GM12878 (cell line): ENCODE measurements around the gene DNAJC12. TPM values are rescaled to one million over a fixed set of nuclear protein-coding genes. Genes with fewer than 3 reads are reported as not detected.

ENCODE experiments used
- ATAC-seq: fragments of 200-7000 bp; cut with Tn5 transposase; 3 replicates; pipeline ENCODE4 v1.9.1; 2020; ENCODE audit warnings: mild to moderate bottlenecking, moderate library complexity
- BruUV-seq: library from RNA; stranded (reverse); fragments of 400-500 nt; replicated peaks from 2 replicates; lab custom pipeline; 2021; lab: Mats Ljungman, UMichigan
- CTCF ChIA-PET: fragments of 300-600 bp; sonication (Branson Sonifier 250); formaldehyde crosslinking; extraction: SDS; loops from one replicate; lab custom pipeline; 2021; ENCODE audit warnings: inconsistent platforms; lab: Yijun Ruan, JAX
- POLR2A ChIA-PET: fragments of 350-600 bp; formaldehyde crosslinking; extraction: SDS; loops from one replicate; lab custom pipeline; 2021; ENCODE audit warnings: inconsistent platforms; lab: Charles Lee
- RAD21 ChIA-PET: fragments of 300-600 bp; sonication (Branson Sonifier 250); formaldehyde crosslinking; loops from one replicate; lab custom pipeline; 2023; ENCODE audit warnings: antibody characterized with exemption; ENCODE audit not compliant: unreplicated experiment; lab: Charles Lee
- SMC1A ChIA-PET: fragments of 300-600 bp; sonication (Branson Sonifier 250); formaldehyde crosslinking; loops from one replicate; lab custom pipeline; 2023; ENCODE audit not compliant: unreplicated experiment, uncharacterized antibody; lab: Charles Lee
- DNase-seq: peaks from one replicate; pipeline ENCODE4 v3.0.0-alpha.2; 2011; ENCODE audit warnings: low read depth, low spot score
- FAIRE-seq: peaks from 3 replicates; lab custom pipeline; 2011; peaks lifted over from hg19 to GRCh38; lab: Jason Lieb, UNC
- H2AFZ ChIP-seq: 2 replicates; pipeline ENCODE4 v1.6.0; 2011; ENCODE audit warnings: low read depth, low read length, control low read depth; ENCODE audit not compliant: control insufficient read depth
- H3K27ac ChIP-seq: 2 replicates; pipeline ENCODE4 v1.5.1; 2011; ENCODE audit warnings: control low read depth; ENCODE audit not compliant: control insufficient read depth, insufficient read depth
- H3K27me3 ChIP-seq, 2 experiments: replicated peaks in 1 of 2; 2 replicates each; pipeline versions ENCODE4 v1.6.0 to v1.6.1; 2011; ENCODE audit warnings: low read length in 1 of 2; ENCODE audit not compliant: control insufficient read depth in 2 of 2, insufficient read depth in 2 of 2
- H3K36me3 ChIP-seq, 2 experiments: 2 replicates each; pipeline ENCODE4 v1.5.1; 2011; ENCODE audit warnings: low read length in 1 of 2; ENCODE audit not compliant: control insufficient read depth in 2 of 2, insufficient read depth in 2 of 2
- H3K4me1 ChIP-seq: 2 replicates; pipeline ENCODE4 v1.6.1; 2011; ENCODE audit warnings: mild to moderate bottlenecking, low read length, moderate library complexity, mixed read lengths; ENCODE audit not compliant: control insufficient read depth, insufficient read depth
- H3K4me2 ChIP-seq: 2 replicates; pipeline ENCODE4 v1.6.0; 2011; ENCODE audit warnings: control low read depth; ENCODE audit not compliant: control insufficient read depth, insufficient read depth
- H3K4me3 ChIP-seq: fragments of 200-600 bp; sonication (generic); 2 replicates; pipeline ENCODE4 v1.5.1; 2016
- H3K79me2 ChIP-seq: 2 replicates; pipeline ENCODE4 v1.6.0; 2011; ENCODE audit warnings: low read length; ENCODE audit not compliant: control insufficient read depth, insufficient read depth
- H3K9ac ChIP-seq: 2 replicates; pipeline ENCODE4 v1.8.0; 2011; ENCODE audit warnings: low read length, control low read depth, mixed read lengths; ENCODE audit not compliant: control insufficient read depth, insufficient read depth
- H3K9me3 ChIP-seq: replicated peaks from 3 replicates; pipeline ENCODE4 v1.5.1; 2011; ENCODE audit warnings: mild to moderate bottlenecking, low read length; ENCODE audit not compliant: control insufficient read depth, insufficient read depth
- H4K20me1 ChIP-seq: 2 replicates; pipeline ENCODE4 v1.6.0; 2011; ENCODE audit not compliant: control insufficient read depth, insufficient read depth
- JUNB ChIP-seq: IDR thresholded peaks from 2 replicates; pipeline ENCODE4 v1.6.1; 2016; ENCODE audit warnings: antibody characterized with exemption, mild to moderate bottlenecking
- MXI1 ChIP-seq: fragments of 150-350 bp; IDR thresholded peaks from 2 replicates; pipeline ENCODE4 v1.6.1; 2011; ENCODE audit warnings: low read depth, mild to moderate bottlenecking, inconsistent platforms, low read length, improper control_type of control experiment
- PML ChIP-seq: IDR thresholded peaks from 2 replicates; pipeline ENCODE4 v1.6.1; 2012; ENCODE audit warnings: low read length, inconsistent platforms
- RAD21 ChIP-seq: IDR thresholded peaks from 2 replicates; pipeline ENCODE4 v1.6.1; 2011; ENCODE audit warnings: mild to moderate bottlenecking, low read depth, low read length, moderate library complexity; ENCODE audit not compliant: insufficient read depth
- SMAD5 ChIP-seq: IDR thresholded peaks from 2 replicates; pipeline ENCODE4 v1.6.1; 2016; ENCODE audit warnings: antibody characterized with exemption, low read depth
- SUZ12 ChIP-seq: fragments of 200-600 bp; sonication (generic); IDR thresholded peaks from one replicate; pipeline ENCODE4 v1.6.1; 2018; ENCODE audit warnings: antibody characterized with exemption, mild to moderate bottlenecking; ENCODE audit not compliant: unreplicated experiment
- ZBED1 ChIP-seq: IDR thresholded peaks from 2 replicates; pipeline ENCODE4 v1.6.1; 2016; ENCODE audit warnings: borderline replicate concordance
- WGBS: methylation state at CpG from one replicate; pipeline ENCODE4 v1.1.6; 2016; ENCODE audit warnings: low lambda C conversion rate; ENCODE audit not compliant: insufficient replicate concordance, insufficient coverage; ENCODE audit errors: missing lambda C conversion rate; 5-methylcytosine and 5-hydroxymethylcytosine counted together
- in situ Hi-C: fragments of 300-500 bp; cut with MboI; formaldehyde crosslinking; loops from 9 replicates; pipeline ENCODE4 v1.14.3; 2018; ENCODE audit warnings: mixed read lengths
- intact Hi-C: fragments of 100-400 bp; cut with micrococcal nuclease; formaldehyde crosslinking; loops from one replicate; pipeline ENCODE4 v1.14.2; 2022; ENCODE audit not compliant: unreplicated experiment
- polyA plus RNA-seq, 11 experiments: library from polyadenylated mRNA; depleted of rRNA in 4 of 11; unstranded in 6 of 11; stranded (reverse) in 5 of 11; fragments of >200 nt; fragmentation: Nextera tagmentation in 4 of 11; fragmentation: Illumina TruSeq in 1 of 11; extraction: Ambion mirVana in 4 of 11; extraction: Trizol in 1 of 11; gene quantifications; 1 replicate in 1 of 11; 2 replicates in 10 of 11; pipeline versions ENCODE4 v1.2.1 to v1.2.3, GENCODE V29; 2011 to 2016; ENCODE audit warnings: inconsistent platforms in 2 of 11, missing spikeins in 2 of 11, low read depth in 1 of 11
- total RNA-seq, 4 experiments: library from RNA; depleted of rRNA in 3 of 4; stranded (reverse); fragments of >200 nt in 3 of 4; fragmentation: Illumina TruSeq in 1 of 4; extraction: Trizol in 1 of 4; gene quantifications; 2 replicates each; pipeline versions ENCODE4 v1.2.1 to v1.2.3, GENCODE V29; 2013 to 2021
- TF ChIP-seq, protein P1 (sequence below): fragments of 450-650 bp; IDR thresholded peaks from 2 replicates; pipeline ENCODE4 v1.6.1; 2017; ENCODE audit warnings: borderline replicate concordance
- TF ChIP-seq, protein P2 (sequence below): fragments of 450-650 bp; IDR thresholded peaks from 2 replicates; pipeline ENCODE4 v1.6.1; 2016; ENCODE audit warnings: mild to moderate bottlenecking
- TF ChIP-seq, protein P3 (sequence below): fragments of 450-650 bp; conservative IDR thresholded peaks from 2 replicates; pipeline ENCODE4 v1.6.1; 2017; ENCODE audit warnings: mild to moderate bottlenecking, moderate library complexity

The DNAJC12 gene
- total and polyA plus RNA-seq, 10 of the 15 experiments (the other 5 are each of a cell fraction or from before 2014, with no cell fraction given), result 1.1 to 4.5 (median 3.0) TPM

DNA sequence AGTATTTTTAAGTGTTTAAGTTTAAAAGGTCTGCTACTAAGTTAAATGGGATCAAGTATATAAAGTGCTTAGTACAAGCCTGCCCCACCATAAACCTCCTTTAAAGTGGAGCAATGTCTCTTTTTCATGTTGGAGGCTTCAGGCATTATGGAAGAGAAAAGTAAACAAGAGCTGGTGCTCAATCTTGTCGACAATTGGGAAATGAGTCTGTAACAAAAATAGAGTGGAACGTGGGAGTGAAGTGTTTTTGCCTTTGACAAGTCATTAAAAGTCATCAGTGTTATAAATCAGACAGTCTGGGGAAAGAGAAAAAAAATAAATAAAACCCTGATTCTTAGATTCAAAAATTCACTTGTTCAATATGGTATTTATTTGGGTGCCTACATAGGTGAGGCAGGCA is 44.7 kb downstream of the DNAJC12 start:
- H3K27ac ChIP-seq, result no peak overlapping the region
- H4K20me1 ChIP-seq, result no peaks in the 10 kb centered on the region
- H3K9ac ChIP-seq, result no peak overlapping the region
- TF ChIP-seq PML, result no peak
- FAIRE-seq (no peak), ATAC-seq (no peak), DNase-seq (no peak)
- H3K79me2 ChIP-seq, result no peaks in the 10 kb centered on the region
- no peak overlapping the region for H3K4me3 ChIP-seq
- H3K9me3 ChIP-seq, result no peaks in the 10 kb centered on the region
- WGBS, result 19% methylated on average over 2 of the region's 2 CpGs
- in situ Hi-C loops, result no loop called here
- H3K36me3 ChIP-seq, result no peaks in the 10 kb centered on the region
- BruUV-seq, result no TSS peak
- CTCF ChIA-PET, result no interaction called here
- POLR2A ChIA-PET, result no interaction called here
- H3K4me1 ChIP-seq, result peaks cover 4% of the 10 kb centered on the region; the same call in 1 of the 2 replicates
- H3K4me2 ChIP-seq, result no peak overlapping the region
- intact Hi-C loops, result no loop called here
- no peak overlapping the region for H2AFZ ChIP-seq
- SMC1A ChIA-PET, result interaction anchor here (1.1 to 2.0 kb wide), 3 partner anchors 8 to 365 kb away, joined by 3 to 4 read pairs (median 3); no protein-coding TSS in a partner anchor
- RAD21 ChIA-PET, result no interaction called here
- H3K27me3 ChIP-seq, result no peaks in the 10 kb centered on the region

DNA sequence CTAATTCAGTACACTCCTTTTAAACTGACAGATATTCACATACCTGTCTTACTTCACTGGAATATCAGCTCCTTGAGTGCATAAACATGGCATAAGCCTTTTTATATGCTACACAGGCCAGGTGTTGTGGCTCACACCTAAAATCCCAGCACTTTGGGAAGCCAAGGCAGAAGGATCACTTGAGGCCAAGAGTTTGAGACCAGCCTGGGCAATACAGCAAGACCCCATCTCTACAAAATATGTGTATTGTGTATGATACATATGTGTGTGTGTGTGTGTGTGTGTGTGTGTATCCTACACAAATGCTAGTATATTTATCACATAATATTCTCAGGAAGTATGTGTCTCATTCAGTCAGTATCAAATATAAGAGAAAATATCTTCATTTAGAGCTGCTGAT is 45.3 kb downstream of the DNAJC12 start:
- ChIA-PET POLR2A (no interaction called here), SMC1A (interaction anchor here (1.1 to 2.0 kb wide), 4 partner anchors 8 to 366 kb away, joined by 3 to 4 read pairs (median 4); no protein-coding TSS in a partner anchor), RAD21 (no interaction called here), CTCF (interaction anchor here (1.2 to 1.4 kb wide), 2 partner anchors 13 to 364 kb away, joined by 4 to 5 read pairs; no protein-coding TSS in a partner anchor)
- Histone ChIP-seq H3K36me3 (no peaks in the 10 kb centered on the region), H3K4me3 (no peak overlapping the region), H3K27ac (no peak overlapping the region), H3K27me3 (no peaks in the 10 kb centered on the region), H3K79me2 (no peaks in the 10 kb centered on the region), H3K9me3 (no peaks in the 10 kb centered on the region), H3K4me2 (no peak overlapping the region), H3K4me1 (peaks cover 4% of the 10 kb centered on the region; the same call in 1 of the 2 replicates), H2AFZ (no peak overlapping the region), H3K9ac (no peak overlapping the region), H4K20me1 (no peaks in the 10 kb centered on the region)
- TF ChIP-seq, protein P1, sequence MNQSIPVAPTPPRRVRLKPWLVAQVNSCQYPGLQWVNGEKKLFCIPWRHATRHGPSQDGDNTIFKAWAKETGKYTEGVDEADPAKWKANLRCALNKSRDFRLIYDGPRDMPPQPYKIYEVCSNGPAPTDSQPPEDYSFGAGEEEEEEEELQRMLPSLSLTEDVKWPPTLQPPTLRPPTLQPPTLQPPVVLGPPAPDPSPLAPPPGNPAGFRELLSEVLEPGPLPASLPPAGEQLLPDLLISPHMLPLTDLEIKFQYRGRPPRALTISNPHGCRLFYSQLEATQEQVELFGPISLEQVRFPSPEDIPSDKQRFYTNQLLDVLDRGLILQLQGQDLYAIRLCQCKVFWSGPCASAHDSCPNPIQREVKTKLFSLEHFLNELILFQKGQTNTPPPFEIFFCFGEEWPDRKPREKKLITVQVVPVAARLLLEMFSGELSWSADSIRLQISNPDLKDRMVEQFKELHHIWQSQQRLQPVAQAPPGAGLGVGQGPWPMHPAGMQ, result no peak
- TF ChIP-seq, protein P2, sequence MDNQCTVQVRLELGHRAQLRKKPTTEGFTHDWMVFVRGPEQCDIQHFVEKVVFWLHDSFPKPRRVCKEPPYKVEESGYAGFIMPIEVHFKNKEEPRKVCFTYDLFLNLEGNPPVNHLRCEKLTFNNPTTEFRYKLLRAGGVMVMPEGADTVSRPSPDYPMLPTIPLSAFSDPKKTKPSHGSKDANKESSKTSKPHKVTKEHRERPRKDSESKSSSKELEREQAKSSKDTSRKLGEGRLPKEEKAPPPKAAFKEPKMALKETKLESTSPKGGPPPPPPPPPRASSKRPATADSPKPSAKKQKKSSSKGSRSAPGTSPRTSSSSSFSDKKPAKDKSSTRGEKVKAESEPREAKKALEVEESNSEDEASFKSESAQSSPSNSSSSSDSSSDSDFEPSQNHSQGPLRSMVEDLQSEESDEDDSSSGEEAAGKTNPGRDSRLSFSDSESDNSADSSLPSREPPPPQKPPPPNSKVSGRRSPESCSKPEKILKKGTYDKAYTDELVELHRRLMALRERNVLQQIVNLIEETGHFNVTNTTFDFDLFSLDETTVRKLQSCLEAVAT, result no peak
- TF ChIP-seq, protein P3, sequence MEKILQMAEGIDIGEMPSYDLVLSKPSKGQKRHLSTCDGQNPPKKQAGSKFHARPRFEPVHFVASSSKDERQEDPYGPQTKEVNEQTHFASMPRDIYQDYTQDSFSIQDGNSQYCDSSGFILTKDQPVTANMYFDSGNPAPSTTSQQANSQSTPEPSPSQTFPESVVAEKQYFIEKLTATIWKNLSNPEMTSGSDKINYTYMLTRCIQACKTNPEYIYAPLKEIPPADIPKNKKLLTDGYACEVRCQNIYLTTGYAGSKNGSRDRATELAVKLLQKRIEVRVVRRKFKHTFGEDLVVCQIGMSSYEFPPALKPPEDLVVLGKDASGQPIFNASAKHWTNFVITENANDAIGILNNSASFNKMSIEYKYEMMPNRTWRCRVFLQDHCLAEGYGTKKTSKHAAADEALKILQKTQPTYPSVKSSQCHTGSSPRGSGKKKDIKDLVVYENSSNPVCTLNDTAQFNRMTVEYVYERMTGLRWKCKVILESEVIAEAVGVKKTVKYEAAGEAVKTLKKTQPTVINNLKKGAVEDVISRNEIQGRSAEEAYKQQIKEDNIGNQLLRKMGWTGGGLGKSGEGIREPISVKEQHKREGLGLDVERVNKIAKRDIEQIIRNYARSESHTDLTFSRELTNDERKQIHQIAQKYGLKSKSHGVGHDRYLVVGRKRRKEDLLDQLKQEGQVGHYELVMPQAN, result no peak
- TF ChIP-seq SMAD5 (no peak), JUNB (no peak), ZBED1 (no peak), MXI1 (no peak), RAD21 (no peak), SUZ12 (no peak)
- no peak for ATAC-seq
- no TSS peak for BruUV-seq
- FAIRE-seq, result no peak
- in situ Hi-C loops (no loop called here), intact Hi-C loops (no loop called here)
- no peak for DNase-seq
